IPS-NIHi11 (cell line): Measurements from ENCODE around the gene HPGDS.
A peak's percentile ranks its signal among the peaks of the same experiment; 100 is the strongest.
"Not testable (repeated sequence)": the region's sequence is repeated elsewhere in the genome, so short reads cannot be mapped to it uniquely, and the experiment has no call there.

Source experiments
- DNase-seq: peaks from one replicate; pipeline ENCODE4 v3.0.0; 2012; ENCODE audit warnings: mixed read lengths, low spot score

HPGDS gene

GRCh38 chr4:94357624-94358023 is 15.0 kb upstream of the HPGDS start:
- DNase-seq, result no peak

- DNase-seq, result no peak
Observed at GRCh38 chr4:94356444-94356843, 13.8 kb upstream of the HPGDS start.

- DNase-seq, result no peak
Observed at GRCh38 chr4:94354474-94354896, 11.8 kb upstream of the HPGDS start.

- DNase-seq, result no peak
Observed at GRCh38 chr4:94352996-94353395, 10.4 kb upstream of the HPGDS start.

- DNase-seq, result no peak
Observed at GRCh38 chr4:94352163-94352562, 9.5 kb upstream of the HPGDS start.

DNA sequence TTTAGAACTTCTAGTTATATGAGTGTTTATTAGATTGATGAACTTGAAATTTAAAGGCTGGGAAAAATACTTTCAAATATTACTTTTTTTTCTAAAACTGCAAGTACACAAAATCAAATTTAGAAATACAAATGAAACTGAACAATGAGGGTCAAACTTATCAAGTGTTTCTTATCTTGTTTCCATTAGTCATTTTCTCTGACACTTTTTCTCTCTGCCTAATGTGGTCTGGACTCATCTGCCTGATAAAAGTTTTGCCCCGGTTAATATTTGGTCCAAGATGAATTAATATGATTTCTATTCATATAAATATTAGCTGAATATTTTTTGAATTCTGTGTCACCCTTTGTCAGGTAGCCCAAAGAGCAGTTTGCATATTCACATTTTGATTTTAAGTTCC is 8.7 kb upstream of the HPGDS start:
- no peak for DNase-seq

GRCh38 chr4:94350095-94350494 is 7.5 kb upstream of the HPGDS start:
- no peak for DNase-seq

GRCh38 chr4:94349193-94349592 is 6.6 kb upstream of the HPGDS start:
- DNase-seq, result no peak

DNA sequence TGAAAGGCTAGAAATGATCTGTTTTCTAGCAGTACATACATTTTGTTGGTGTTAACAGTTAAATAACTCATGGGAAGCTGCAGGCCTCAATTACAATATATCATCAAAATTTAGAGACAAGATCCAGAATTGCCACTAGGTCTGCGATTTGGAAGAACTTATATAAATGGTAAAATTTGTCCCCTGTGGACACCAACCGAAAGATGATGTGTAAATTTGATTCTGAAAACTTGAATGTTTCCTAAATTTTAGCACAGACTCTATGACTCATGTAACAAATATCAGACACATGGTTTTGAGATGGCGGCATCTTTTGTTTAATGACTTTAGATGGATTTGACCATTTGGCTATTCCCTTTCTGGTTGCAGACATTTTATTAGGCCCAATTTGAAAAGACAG is 6.0 kb upstream of the HPGDS start:
- DNase-seq, result no peak

DNA sequence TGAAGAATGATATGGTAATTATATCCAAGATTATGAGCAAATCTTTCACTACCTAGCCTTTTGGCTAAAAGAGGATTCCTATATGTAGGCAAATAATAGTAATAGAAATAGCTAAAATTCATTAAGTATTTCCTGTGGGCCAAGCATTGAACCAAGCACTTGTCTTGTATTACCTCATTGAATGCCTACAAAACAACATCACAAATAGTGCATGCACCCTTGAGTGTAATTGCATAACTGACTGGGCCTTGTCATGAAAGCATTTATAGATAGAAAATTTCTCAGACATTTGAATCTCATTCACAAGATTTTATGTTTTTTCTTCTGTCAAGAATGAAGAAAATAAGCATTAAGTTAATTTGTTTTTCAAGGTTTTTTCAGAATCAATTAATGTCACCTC is 3.9 kb upstream of the HPGDS start:
- DNase-seq, result no peak

DNA sequence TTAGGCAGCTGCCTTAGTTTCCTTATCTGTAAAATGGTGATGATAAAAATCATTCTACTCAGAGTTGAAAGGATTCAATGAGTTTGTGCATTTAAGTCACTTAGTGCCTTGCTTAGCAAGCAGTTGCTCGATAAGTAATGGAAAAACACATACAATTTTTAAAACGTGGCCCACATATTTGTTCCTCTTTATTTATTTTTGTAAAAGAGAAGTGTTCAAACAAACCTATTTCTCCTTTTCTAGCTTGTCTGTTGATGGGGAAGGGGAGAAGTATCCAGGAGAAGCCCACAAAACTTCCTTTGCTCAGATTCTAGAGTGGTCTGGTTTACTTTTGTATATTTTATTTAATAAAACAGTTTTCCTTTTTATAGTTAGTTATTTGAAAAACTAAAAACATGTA is 3.3 kb upstream of the HPGDS start:
- no peak for DNase-seq

DNA sequence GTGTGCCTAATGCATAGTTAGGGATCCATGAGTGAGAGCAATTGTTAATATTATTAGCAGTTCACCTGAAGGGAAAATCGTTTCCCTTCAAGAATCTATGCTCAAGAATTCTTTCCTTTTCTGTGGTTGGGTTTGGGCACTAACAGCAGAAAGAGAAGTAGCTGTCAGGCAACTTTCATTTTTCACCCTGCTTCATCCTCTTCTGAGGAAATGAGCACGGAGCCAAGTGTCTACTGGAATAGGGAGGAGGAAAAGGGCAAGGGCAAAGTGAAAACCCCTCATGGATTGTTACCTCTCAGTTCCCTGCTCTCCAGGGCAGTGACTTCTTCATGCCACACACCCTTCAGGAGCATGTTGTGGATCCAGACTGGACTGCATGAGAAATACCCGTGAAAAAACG is 2.6 kb upstream of the HPGDS start:
- DNase-seq, result no peak

GRCh38 chr4:94344457-94344856 is 1.8 kb upstream of the HPGDS start:
- DNase-seq, result no peak

DNA sequence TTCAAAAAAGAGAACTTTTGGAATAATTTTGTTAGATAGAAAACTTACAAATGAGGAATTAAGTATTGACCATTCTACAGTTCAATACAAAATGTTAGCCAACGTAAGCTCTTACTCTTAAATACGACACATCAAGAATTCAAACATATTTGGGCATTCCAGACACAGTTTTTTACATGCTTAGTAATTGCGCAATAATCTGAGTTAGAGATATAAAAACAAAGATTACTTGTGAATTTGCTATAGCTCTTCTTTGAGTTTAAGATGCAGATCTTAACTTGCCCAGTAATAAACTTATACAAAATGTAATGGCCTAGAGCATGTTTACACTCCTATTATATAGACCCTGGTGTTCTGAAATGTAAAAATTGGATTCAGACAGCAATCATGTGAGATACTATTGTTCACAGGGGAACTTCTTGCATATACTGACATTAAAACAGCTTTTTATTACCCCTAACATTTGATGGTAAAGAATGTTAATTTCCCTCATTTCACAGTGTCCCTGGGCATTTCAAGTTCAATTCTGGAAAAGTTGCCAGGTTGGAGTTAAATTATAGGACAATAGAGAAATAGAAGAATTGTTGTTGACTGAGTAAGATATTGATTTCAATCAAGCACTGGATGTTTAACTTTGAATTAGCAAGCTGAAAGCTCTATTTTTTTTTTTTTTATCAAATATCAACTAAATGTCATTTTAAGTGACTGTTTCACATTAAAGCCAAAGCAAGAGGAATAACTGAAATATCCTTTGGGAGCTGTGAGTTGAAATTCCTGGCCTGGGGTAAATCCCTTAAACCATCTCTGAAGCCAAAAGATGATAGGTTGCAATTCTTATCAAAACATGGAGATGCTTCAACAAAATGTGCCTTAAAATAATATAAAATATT is 910 bp downstream of the HPGDS start:
- DNase-seq, result no peak

DNA sequence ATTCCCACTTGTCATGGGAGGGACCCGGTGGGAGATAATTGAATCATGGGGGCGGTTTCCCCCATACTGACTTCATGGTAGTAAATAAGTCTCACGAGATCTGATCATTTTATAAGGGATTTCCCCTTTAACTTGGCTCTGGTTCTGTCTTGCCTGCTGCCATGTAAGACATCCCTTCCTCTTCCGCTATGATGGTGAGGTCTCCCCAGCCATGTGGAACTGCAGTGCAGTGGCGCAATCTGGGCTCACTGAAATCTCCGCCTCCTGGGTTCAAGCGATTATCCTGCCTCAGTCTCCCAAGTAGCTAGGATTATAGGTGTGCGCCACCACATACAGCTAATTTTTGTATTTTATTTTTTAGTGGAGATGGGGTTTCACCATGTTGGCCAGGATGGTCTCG is 2.9 kb downstream of the HPGDS start:
- no peak for DNase-seq

GRCh38 chr4:94338681-94339351 is 3.8 kb downstream of the HPGDS start:
- DNase-seq, result no peak

DNA sequence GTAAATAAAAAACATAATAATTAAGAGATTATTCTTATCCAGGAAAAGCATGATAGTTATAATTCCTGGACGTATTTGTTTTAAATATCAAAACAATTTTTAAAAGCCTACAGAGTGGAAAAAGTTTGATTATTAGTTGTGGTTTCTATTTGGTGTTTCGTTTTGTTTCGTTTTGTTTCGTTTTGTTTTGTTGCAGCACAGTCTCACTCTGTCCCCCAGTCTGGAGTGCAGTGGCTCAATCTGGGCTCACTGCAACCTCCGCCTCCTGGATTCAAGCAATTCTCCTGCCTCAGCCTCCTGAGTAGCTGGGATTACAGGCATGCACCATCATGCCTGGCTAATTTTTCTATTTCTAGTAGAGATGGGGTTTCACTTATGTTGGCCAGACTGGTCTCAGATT is 5.8 kb downstream of the HPGDS start:
- not testable (repeated sequence) for DNase-seq

GRCh38 chr4:94336303-94336702 is 6.3 kb downstream of the HPGDS start:
- no peak for DNase-seq

GRCh38 chr4:94334962-94335361 is 7.7 kb downstream of the HPGDS start:
- DNase-seq, result no peak

GRCh38 chr4:94334476-94334875 is 8.2 kb downstream of the HPGDS start:
- no peak for DNase-seq

DNA sequence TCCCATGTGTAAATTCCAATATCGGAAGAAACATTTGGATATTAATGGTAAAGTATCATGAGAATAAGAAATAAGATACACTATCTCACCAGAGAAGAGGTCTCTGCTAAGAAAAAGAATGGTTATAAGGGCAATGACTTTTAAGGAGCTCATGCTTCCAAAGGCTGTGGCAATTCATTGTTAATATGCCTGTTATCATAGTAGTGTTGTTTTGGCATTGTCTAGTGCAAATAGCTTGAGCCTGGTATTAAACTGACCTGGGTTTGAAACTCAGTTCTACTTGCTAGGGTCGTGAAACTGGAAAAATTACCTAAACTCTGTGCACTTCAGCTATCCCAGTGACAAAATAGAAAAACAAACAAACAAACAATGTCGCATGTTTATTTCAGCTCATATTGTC is 8.8 kb downstream of the HPGDS start:
- no peak for DNase-seq

DNA sequence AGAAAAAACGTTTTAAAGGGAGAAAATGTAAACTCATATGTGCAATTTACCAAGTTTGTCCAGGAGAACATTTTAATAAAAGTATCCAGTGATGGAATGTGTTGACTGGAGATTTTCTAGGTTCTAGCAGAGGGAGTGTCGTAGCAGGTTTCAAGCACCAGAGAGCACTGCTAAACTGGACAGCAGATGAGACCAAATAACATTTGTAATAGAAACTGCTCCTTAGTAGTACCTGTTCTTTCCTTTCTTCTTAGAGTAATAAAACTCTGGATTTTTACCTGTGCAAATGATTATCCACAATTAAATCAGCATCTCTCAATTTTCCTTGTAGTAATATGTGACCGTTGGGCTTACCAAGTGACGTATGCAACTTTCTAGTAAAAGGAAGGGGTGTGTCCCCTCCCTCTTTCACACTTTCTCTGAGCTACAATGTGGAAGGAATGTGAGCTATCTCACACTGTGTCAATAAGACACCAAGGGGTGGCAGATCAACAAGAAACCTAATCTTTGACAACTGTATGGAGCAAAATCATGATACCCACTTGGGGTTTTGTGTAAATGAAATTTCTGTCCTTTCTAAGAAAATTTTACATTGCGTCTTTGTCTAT is 9.5 kb downstream of the HPGDS start:
- peak; percentile 28 for DNase-seq

GRCh38 chr4:94329933-94330332 is 12.7 kb downstream of the HPGDS start:
- DNase-seq, result no peak
